BJ (cell line): ENCODE measurements around the gene CDC25A. TPM values are rescaled to one million over a fixed set of nuclear protein-coding genes. Genes with fewer than 3 reads are reported as not detected.

ENCODE experiments used
- CTCF ChIA-PET: fragments of 350-600 bp; formaldehyde crosslinking; extraction: SDS; loops from one replicate; lab custom pipeline; 2021; ENCODE audit warnings: antibody characterized with exemption, inconsistent platforms; lab: Yijun Ruan, JAX
- POLR2A ChIA-PET: fragments of 300-600 bp; sonication (Branson Sonifier 250); formaldehyde crosslinking; extraction: SDS; loops from one replicate; lab custom pipeline; 2021; ENCODE audit warnings: antibody characterized with exemption; lab: Charles Lee
- DNase-seq: peaks from one replicate; pipeline ENCODE4 v3.0.0-alpha.2; 2011; ENCODE audit warnings: low read depth
- H3K27me3 ChIP-seq: 2 replicates; pipeline ENCODE4 v1.6.0; 2011; ENCODE audit warnings: low read length; ENCODE audit not compliant: control insufficient read depth, insufficient read depth
- H3K36me3 ChIP-seq: 2 replicates; pipeline ENCODE4 v1.5.1; 2011; ENCODE audit warnings: low read length; ENCODE audit not compliant: control insufficient read depth, insufficient read depth
- H3K4me3 ChIP-seq: 2 replicates; pipeline ENCODE4 v1.5.1; 2011; ENCODE audit warnings: low read depth, mild to moderate bottlenecking, control low read depth, low read length
- CTCF ChIP-seq: IDR thresholded peaks from 2 replicates; pipeline ENCODE4 v1.5.1; 2011; ENCODE audit warnings: low read depth, mild to moderate bottlenecking, control low read depth, inconsistent platforms, low read length, moderate library complexity; ENCODE audit not compliant: insufficient read depth
- polyA plus RNA-seq: library from polyadenylated mRNA; depleted of rRNA; stranded (reverse); fragments of >200 nt; gene quantifications from 2 replicates; pipeline ENCODE4 v1.2.3, GENCODE V29; 2011

The CDC25A gene
- polyA plus RNA-seq, 1 experiment: 1.9 TPM

GRCh38 chr3:48199117-48199516 lies 10.9 kb upstream of the CDC25A start:
- no peaks in the 10 kb centered on the region for H3K27me3 ChIP-seq
- ChIA-PET POLR2A (no interaction called here), CTCF (interaction anchor here (1.0 to 1.5 kb wide), 3 partner anchors 9 to 237 kb away, joined by 3 to 7 read pairs (median 5); no protein-coding TSS in a partner anchor)
- no peak overlapping the region for H3K4me3 ChIP-seq
- TF ChIP-seq CTCF: no peak
- no peaks in the 10 kb centered on the region for H3K36me3 ChIP-seq
- no peak for DNase-seq

- CTCF ChIA-PET: no interaction called here
- POLR2A ChIA-PET: no interaction called here
- Histone ChIP-seq H3K36me3 (no peaks in the 10 kb centered on the region), H3K4me3 (no peak overlapping the region), H3K27me3 (no peaks in the 10 kb centered on the region)
- no peak for DNase-seq
- no peak for TF ChIP-seq CTCF
Observed at GRCh38 chr3:48196611-48197010, 8.4 kb upstream of the CDC25A start.

DNA sequence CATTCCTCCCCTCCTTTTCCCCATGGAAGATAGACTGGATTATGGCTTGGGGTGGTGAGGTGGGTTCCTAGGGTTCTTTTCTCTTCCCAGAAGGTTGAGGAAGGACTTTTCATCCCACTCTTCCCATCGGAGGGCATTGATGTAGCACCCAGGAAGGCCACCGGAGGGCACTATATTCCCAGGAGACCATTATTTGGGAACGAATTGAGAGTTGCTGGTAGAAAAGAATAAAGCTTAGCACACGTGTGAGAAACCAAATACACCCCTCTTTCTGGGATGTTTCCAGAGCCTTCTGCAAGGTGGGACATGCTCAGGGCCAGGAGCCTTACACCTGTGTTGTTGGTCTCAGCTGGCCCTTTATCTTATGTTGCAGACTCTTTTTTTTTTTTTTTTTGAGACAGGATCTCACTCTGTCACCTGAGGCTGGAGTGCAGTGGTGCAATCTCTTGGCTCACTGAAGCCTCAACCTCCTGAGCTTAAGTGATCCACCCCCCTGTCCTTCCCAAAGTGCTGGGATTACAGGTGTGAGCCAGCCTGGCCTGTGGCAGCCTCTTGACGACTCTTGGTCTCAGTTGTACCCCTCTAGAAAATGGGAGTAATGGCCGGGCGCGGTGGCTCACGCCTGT lies 6.3 kb upstream of the CDC25A start:
- POLR2A ChIA-PET: interaction anchor here (0.6 kb wide), 1 partner anchor 53 kb away, joined by 3 read pairs; no protein-coding TSS in a partner anchor

DNA sequence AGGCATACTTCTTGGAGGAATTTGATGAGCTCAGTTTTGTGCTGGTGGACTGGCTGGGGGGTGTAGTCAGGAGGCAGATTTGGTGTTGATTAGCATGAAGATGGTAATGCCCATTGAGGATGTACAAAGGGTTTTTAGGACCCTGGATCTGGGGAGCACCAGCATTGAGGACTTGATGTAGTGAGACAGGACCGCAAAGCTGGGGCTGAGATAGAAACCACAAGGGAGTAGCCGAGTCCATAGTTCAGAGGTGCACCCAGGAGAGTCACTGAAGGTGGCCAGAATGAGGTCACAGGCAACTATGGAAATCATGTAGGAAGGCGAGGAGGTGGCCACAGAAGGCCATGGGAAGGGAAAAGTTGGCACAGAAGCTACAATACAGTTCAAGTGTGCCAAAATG lies 2.7 kb upstream of the CDC25A start:
- no peak for DNase-seq
- Histone ChIP-seq H3K4me3 (no peak overlapping the region), H3K36me3 (no peaks in the 10 kb centered on the region), H3K27me3 (no peaks in the 10 kb centered on the region)
- TF ChIP-seq CTCF: no peak
- ChIA-PET POLR2A (no interaction called here), CTCF (interaction anchor here (1.9 to 4.5 kb wide), 2 partner anchors 9 to 245 kb away, joined by 5 to 22 read pairs; no protein-coding TSS in a partner anchor)

More for the DNA sequence above, 6.3 kb upstream of the CDC25A start:
- no peak overlapping the region for H3K4me3 ChIP-seq
- CTCF ChIA-PET: interaction anchor here (0.6 to 3.0 kb wide), 15 partner anchors 11 to 837 kb away, joined by 3 to 29 read pairs (median 4); partner anchors contain the start of genes PLXNB1 and ZNF589
- peak; percentile 84 for TF ChIP-seq CTCF
- no peak for DNase-seq
- H3K36me3 ChIP-seq: no peaks in the 10 kb centered on the region
- H3K27me3 ChIP-seq: no peaks in the 10 kb centered on the region

- DNase-seq: no peak
- no peak for TF ChIP-seq CTCF
- no peak overlapping the region for H3K4me3 ChIP-seq
- CTCF ChIA-PET: interaction anchor here (1.1 to 4.5 kb wide), 3 partner anchors 10 to 247 kb away, joined by 3 to 22 read pairs (median 5); no protein-coding TSS in a partner anchor
- no peaks in the 10 kb centered on the region for H3K27me3 ChIP-seq
- no peaks in the 10 kb centered on the region for H3K36me3 ChIP-seq
- POLR2A ChIA-PET: no interaction called here
Observed at GRCh38 chr3:48189321-48189720, 1.1 kb upstream of the CDC25A start.
